Mucosa of rectum (tissue), 2 donors: ENCODE data around the gene NTN4.
A peak's percentile ranks its signal among the peaks of the same experiment; 100 is the strongest.
"Not testable (repeated sequence)": the region's sequence is repeated elsewhere in the genome, so short reads cannot be mapped to it uniquely, and the experiment has no call there.

Experiments used
- H3K27ac ChIP-seq, 2 donors: one replicate each; pipeline ENCODE4 v1.7.0; 2013; ENCODE audit warnings: inconsistent platforms in 2 of 2, low read depth in 2 of 2, low read length in 2 of 2
- H3K27me3 ChIP-seq, 2 donors: one replicate each; pipeline ENCODE4 v1.7.0; 2013; ENCODE audit warnings: low read length in 2 of 2; ENCODE audit not compliant: control insufficient read depth in 2 of 2, insufficient read depth in 2 of 2
- H3K36me3 ChIP-seq, 2 donors: one replicate each; pipeline ENCODE4 v1.7.0; 2013; ENCODE audit warnings: low read length in 2 of 2; ENCODE audit not compliant: control insufficient read depth in 2 of 2, insufficient read depth in 2 of 2
- H3K4me1 ChIP-seq, 2 donors: one replicate each; pipeline ENCODE4 v1.7.0; 2013; ENCODE audit warnings: low read length in 2 of 2, mild to moderate bottlenecking in 1 of 2; ENCODE audit not compliant: control insufficient read depth in 2 of 2, insufficient read depth in 2 of 2
- H3K4me3 ChIP-seq, 2 donors: one replicate each; pipeline ENCODE4 v1.7.0; 2013; ENCODE audit warnings: low read length in 2 of 2
- H3K9ac ChIP-seq, 2 donors: one replicate each; pipeline ENCODE4 v1.7.0; 2013; ENCODE audit warnings: low read length in 2 of 2, low read depth in 1 of 2, mild to moderate bottlenecking in 1 of 2
- H3K9me3 ChIP-seq, 2 donors: one replicate each; pipeline ENCODE4 v1.7.0; 2013; ENCODE audit warnings: low read length in 2 of 2; ENCODE audit not compliant: control insufficient read depth in 2 of 2
- donor health status: healthy.
- donor health status: Normal muscosa, but diverticular disease.

Gene NTN4

GRCh38 chr12:95796225-95796981 is 5.8 kb upstream of the NTN4 start:
- Histone ChIP-seq H3K4me1 (peaks cover 0 to under 1% of the 10 kb centered on the region in 2 donors), H3K27me3 (no peaks in the 10 kb centered on the region), H3K36me3 (no peaks in the 10 kb centered on the region), H3K9ac (no peak overlapping the region), H3K9me3 (no peaks in the 10 kb centered on the region), H3K27ac (no peak overlapping the region), H3K4me3 (no peak overlapping the region)

- H3K4me3 ChIP-seq: peak overlapping the region; percentile 75 to 83
- no peaks in the 10 kb centered on the region for H3K36me3 ChIP-seq
- no peaks in the 10 kb centered on the region for H3K9me3 ChIP-seq
- peaks cover 10 to 12% of the 10 kb centered on the region in 2 donors for H3K4me1 ChIP-seq
- H3K9ac ChIP-seq: peak overlapping the region; percentile 62 to 63
- H3K27me3 ChIP-seq: peaks cover 0 to 4% of the 10 kb centered on the region in 2 donors
- H3K27ac ChIP-seq: peak overlapping the region; percentile 40 to 50
Observed at GRCh38 chr12:95790917-95791849, 619 bp upstream of the NTN4 start.

DNA sequence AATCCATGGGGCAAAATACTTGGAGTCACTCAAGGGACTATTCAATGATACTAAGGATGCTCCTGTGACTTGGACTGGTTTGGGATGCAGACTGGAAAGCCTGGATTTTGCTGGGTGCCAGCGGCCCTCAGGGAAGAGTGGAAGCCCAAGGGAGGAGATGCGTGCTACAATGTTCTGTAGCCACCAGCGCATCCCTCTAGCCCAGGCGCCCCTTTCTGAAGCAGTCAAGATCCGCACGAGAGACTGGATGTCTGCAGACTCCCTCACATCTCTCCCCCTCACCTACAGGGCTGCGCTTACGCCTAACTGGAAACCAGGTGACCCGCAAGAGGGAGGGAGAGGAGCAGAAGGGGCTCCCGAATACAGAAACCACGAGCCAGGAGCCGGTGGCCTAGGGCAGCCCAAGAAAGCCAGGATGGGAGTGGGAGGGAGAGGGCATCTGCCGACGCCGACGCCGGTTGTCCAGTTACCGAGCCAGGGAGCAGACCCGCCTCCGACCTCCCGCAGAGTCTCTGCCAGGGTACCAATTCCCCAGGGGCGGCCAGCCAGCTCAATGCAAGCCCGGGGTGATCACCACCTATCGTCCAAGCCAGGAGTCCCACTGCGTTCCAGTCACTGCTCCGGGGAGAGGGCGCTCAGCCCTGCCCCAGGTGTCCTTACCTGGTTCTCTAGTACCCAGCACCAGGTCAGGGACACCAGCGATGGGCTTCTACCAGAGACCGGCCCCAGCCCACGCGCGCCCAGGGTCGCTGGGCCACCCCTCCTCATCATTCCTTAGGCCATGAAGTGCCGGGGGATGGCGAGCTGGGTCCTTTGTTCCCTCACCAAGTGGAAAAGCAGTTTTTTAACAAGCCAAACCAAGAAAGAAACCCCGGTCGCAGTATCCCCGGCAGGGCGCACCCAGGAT is 1.2 kb downstream of the NTN4 start:
- H3K36me3 ChIP-seq: no peaks in the 10 kb centered on the region
- peak overlapping the region; percentile 75 to 83 for H3K4me3 ChIP-seq
- H3K27me3 ChIP-seq: peaks cover 0 to 4% of the 10 kb centered on the region in 2 donors
- H3K9ac ChIP-seq: peak overlapping the region; percentile 52 to 76
- no peaks in the 10 kb centered on the region for H3K9me3 ChIP-seq
- H3K27ac ChIP-seq: peak overlapping the region; percentile 6 to 29
- H3K4me1 ChIP-seq: peaks cover 10 to 12% of the 10 kb centered on the region in 2 donors

DNA sequence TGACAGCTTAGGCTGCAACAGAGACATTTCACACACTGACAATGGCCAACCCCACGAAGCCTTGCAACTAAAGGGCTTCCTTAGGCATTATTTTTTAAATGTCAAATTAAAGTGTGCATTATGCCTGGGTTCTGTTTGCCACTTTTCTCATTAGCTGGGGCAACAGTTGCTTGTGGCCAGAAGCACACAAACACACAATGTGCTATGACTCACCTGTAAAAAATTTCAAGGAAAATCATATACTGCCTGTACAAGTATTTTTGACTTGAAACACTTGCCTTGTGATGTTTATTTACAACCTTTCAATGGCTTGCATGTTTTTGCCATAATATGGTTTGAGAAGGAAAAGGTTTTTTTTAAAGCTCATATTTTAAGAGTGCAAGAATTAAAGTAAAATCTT is 1.9 kb downstream of the NTN4 start:
- H3K4me1 ChIP-seq: peaks cover 10 to 12% of the 10 kb centered on the region in 2 donors
- peak overlapping the region in 1 of 2 donors; percentile 83 for H3K4me3 ChIP-seq
- H3K9ac ChIP-seq: no peak overlapping the region
- no peak overlapping the region for H3K27ac ChIP-seq
- no peaks in the 10 kb centered on the region for H3K36me3 ChIP-seq
- H3K27me3 ChIP-seq: peaks cover 0 to 4% of the 10 kb centered on the region in 2 donors
- no peaks in the 10 kb centered on the region for H3K9me3 ChIP-seq

GRCh38 chr12:95787274-95787818 is 3.2 kb downstream of the NTN4 start:
- no peak overlapping the region for H3K9ac ChIP-seq
- H3K4me1 ChIP-seq: peaks cover 10 to 12% of the 10 kb centered on the region in 2 donors
- H3K27me3 ChIP-seq: peaks cover 0 to 4% of the 10 kb centered on the region in 2 donors
- no peaks in the 10 kb centered on the region for H3K9me3 ChIP-seq
- H3K4me3 ChIP-seq: no peak overlapping the region
- no peak overlapping the region for H3K27ac ChIP-seq
- H3K36me3 ChIP-seq: peaks cover 2 to 4% of the 10 kb centered on the region in 2 donors

DNA sequence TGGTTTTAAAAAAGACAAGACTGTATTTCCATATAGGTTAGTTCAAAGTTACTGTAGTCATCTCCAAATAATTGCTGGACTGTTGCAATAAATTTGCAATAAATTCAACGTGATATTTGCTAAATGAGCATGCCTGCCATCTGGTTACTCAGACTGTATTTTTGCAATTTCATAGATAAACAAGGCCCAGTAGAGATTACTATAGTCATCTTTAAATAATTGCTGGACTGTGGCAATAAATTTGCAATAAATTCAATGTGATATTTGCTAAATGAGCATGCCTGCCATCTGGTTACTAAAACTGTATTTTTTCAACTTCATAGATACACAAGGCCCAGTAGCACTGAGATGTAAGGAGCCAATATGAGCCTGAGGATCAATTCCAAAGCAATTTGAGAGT is 5.6 kb downstream of the NTN4 start:
- Histone ChIP-seq H3K27me3 (peaks cover 0 to 3% of the 10 kb centered on the region in 2 donors), H3K27ac (no peak overlapping the region), H3K9ac (no peak overlapping the region), H3K36me3 (peaks cover 2 to 4% of the 10 kb centered on the region in 2 donors), H3K4me1 (peaks cover 4 to 9% of the 10 kb centered on the region in 2 donors), H3K9me3 (no peaks in the 10 kb centered on the region), H3K4me3 (no peak overlapping the region)

- H3K27me3 ChIP-seq: peaks cover 0 to 2% of the 10 kb centered on the region in 2 donors
- H3K27ac ChIP-seq: no peak overlapping the region
- peaks cover 3% of the 10 kb centered on the region in 2 donors for H3K4me1 ChIP-seq
- no peak overlapping the region for H3K9ac ChIP-seq
- peaks cover 2 to 4% of the 10 kb centered on the region in 2 donors for H3K36me3 ChIP-seq
- no peak overlapping the region for H3K4me3 ChIP-seq
- no peaks in the 10 kb centered on the region for H3K9me3 ChIP-seq
Observed at GRCh38 chr12:95784286-95784685, 6.3 kb downstream of the NTN4 start.

DNA sequence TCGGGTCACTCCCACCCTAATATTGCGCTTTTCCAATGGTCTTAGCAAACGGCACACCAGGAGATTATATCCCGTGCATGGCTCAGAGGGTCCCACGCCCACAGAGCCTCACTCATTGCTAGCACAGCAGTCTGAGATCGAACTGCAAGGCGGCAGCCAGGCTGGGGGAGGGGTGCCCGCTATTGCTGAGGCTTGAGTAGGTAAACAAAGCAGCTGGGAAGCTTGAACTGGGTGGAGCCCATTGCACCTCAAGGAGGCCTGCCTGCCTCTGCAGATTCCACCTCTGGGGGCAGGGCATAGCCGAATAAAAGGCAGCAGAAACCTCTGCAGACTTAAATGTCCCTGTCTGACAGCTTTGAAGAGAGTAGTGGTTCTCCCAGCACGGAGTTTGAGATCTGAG is 15.1 kb downstream of the NTN4 start:
- H3K36me3 ChIP-seq, H3K27me3 ChIP-seq, H3K27ac ChIP-seq, H3K4me1 ChIP-seq, H3K9me3 ChIP-seq, H3K9ac ChIP-seq, H3K4me3 ChIP-seq: not testable (repeated sequence)

DNA sequence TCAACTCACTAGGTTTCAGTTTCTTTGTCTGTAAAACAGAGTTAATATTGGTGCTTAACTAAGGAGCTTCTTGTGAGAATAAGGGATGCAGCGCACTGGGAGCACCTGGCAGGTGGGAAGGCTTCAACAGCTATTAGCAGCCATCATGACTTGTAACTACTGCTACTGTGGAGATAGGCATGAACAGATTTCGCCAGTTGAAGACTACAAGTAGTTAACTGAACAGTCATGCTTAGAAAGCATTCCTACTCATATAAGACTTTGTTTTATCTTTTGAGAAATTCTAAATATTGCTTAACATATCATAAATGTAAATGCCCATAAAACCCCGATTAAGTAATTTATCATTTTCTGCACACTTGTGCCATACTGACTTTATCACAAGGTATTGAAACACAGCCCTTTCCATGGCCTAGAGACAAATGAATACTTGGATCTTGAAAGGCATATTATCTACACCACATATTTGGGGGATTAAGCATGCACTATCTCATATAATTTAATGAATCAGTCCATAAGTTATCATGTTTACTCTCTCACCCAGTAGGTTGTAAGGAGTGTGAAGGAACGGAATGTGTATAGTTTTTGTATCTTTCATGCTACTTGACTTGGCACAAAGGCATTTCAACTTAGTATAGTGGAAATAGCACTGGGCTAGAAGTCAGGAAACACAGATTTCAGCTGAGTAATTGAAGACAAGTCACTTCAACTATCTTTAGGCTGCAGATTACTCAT is 16.1 kb downstream of the NTN4 start:
- H3K36me3 ChIP-seq: no peaks in the 10 kb centered on the region
- no peak overlapping the region for H3K27ac ChIP-seq
- H3K9ac ChIP-seq: no peak overlapping the region
- no peak overlapping the region for H3K4me3 ChIP-seq
- H3K9me3 ChIP-seq: no peaks in the 10 kb centered on the region
- no peaks in the 10 kb centered on the region for H3K4me1 ChIP-seq
- H3K27me3 ChIP-seq: no peaks in the 10 kb centered on the region
